T47D (cell line): Measurements from ENCODE around the gene ADCK1.
A peak's percentile ranks its signal among the peaks of the same experiment; 100 is the strongest.
"Not testable (repeated sequence)": the region's sequence is repeated elsewhere in the genome, so short reads cannot be mapped to it uniquely, and the experiment has no call there.

Experiments
- DNase-seq, 2 experiments: peaks; one replicate each; pipeline versions ENCODE4 v3.0.0 to v3.0.0-alpha.2; 2011 to 2012; ENCODE audit warnings: low read depth in 1 of 2, low spot score in 1 of 2
- JUND ChIP-seq: IDR thresholded peaks from 2 replicates; pipeline ENCODE4 v1.6.1; 2012; ENCODE audit warnings: low read depth
- in situ Hi-C: cut with HindIII; loops from 2 replicates; pipeline ENCODE4 v1.10.0; 2016; ENCODE audit warnings: low sequenced_read_pairs, low pct_unique_long_range_greater_than_20kb

Gene ADCK1

GRCh38 chr14:77880056-77880455 is 80.1 kb downstream of the ADCK1 start:
- no peak for DNase-seq
- in situ Hi-C loops: no loop called here
- no peak for TF ChIP-seq JUND

- peak in 1 of 2 experiments; percentile 15 for DNase-seq
- TF ChIP-seq JUND: no peak
- in situ Hi-C loops: no loop called here
These were observed 82.2 kb downstream of the ADCK1 start for GRCh38 chr14:77882098-77882497.

GRCh38 chr14:77882636-77883035 is 82.7 kb downstream of the ADCK1 start:
- DNase-seq: no peak
- in situ Hi-C loops: no loop called here
- TF ChIP-seq JUND: no peak

- in situ Hi-C loops: no loop called here
- TF ChIP-seq JUND: no peak
- DNase-seq: no peak
These were observed 83.4 kb downstream of the ADCK1 start for GRCh38 chr14:77883131-77883846.

GRCh38 chr14:77883847-77884238 is 83.9 kb downstream of the ADCK1 start:
- DNase-seq: no peak
- in situ Hi-C loops: no loop called here
- TF ChIP-seq JUND: no peak

GRCh38 chr14:77885367-77885766 is 85.5 kb downstream of the ADCK1 start:
- in situ Hi-C loops: no loop called here
- TF ChIP-seq JUND: no peak
- DNase-seq: no peak

GRCh38 chr14:77886010-77886409 is 86.1 kb downstream of the ADCK1 start:
- in situ Hi-C loops: no loop called here
- no peak for DNase-seq
- no peak for TF ChIP-seq JUND

- in situ Hi-C loops, DNase-seq: not testable (repeated sequence)
These were observed 89.0 kb downstream of the ADCK1 start for GRCh38 chr14:77888903-77889302.

GRCh38 chr14:77889971-77890442 is 90.1 kb downstream of the ADCK1 start:
- TF ChIP-seq JUND: no peak
- no peak for DNase-seq
- in situ Hi-C loops: no loop called here

GRCh38 chr14:77890873-77891272 is 91.0 kb downstream of the ADCK1 start:
- DNase-seq: no peak
- in situ Hi-C loops: no loop called here
- TF ChIP-seq JUND: no peak

- DNase-seq: no peak
- in situ Hi-C loops: no loop called here
- no peak for TF ChIP-seq JUND
These were observed 92.5 kb downstream of the ADCK1 start for GRCh38 chr14:77892381-77892871.

- no peak for DNase-seq
- in situ Hi-C loops: no loop called here
- no peak for TF ChIP-seq JUND
These were observed 93.1 kb downstream of the ADCK1 start for GRCh38 chr14:77892890-77893484.

GRCh38 chr14:77897374-77897773 is 97.5 kb downstream of the ADCK1 start:
- in situ Hi-C loops: no loop called here
- no peak for TF ChIP-seq JUND
- DNase-seq: no peak
